Measurements from ENCODE around the gene CALML4.

- TF ChIP-seq CTCF (IDR thresholded peaks at IDR 0.05; ENCODE audit: insufficient read depth, low read length) (no peak), REST (IDR thresholded peaks at IDR 0.05; ENCODE audit: insufficient replicate concordance, low read depth) (no peak)
These were observed 62.0 kb downstream of the CALML4 start for GRCh38 chr15:68143129-68143528.

All from HL-60 (cell line).